Measurements from ENCODE around the gene PRELID3B.

DNA sequence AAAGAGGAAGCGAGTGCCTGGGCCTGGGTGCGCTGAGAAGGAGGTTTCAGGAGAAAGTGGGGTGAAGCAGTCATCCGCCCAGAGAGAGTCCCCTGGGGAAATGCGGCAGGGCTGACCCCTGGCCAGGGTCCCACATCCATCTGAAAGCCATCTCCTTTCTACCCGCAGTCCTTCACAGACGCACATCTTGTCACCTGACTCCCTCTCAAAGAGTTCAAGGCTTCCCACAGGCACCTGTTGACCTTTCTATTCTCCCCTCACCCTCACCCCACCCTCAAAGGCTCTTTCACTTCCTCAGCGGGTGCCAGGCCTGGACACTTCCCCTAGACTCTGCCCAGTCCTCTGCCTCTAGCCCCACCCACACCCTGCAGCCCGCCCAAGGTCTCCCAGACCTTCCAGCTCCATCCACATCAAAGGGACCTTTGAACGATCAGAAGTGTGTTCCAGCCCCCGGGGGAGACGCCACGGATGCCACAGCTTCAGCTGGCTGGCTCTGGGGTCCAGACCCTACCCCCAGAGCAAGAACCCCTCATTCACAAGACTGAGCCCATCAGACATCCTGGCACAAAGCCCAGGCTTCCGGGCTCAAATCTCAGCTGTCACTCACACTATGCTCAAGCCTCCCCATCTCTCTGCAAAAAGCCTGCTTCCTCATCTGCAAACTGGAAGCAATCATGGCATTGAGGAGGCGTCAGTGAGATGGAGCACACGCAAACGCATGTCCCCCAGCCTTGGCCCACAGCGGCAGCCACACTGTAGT lies 37.6 kb downstream of the PRELID3B start:
- TF ChIP-seq TAF1 (IDR thresholded peaks at IDR 0.05; ENCODE audit: low read depth, low read length) = no peak
- no peak for TF ChIP-seq CTCF (IDR thresholded peaks at IDR 0.05; ENCODE audit: control extremely low read depth in 1 of 3, insufficient read depth in 1 of 3, low read depth in 1 of 3, low read length in 3 of 3)
- TF ChIP-seq POLR2AphosphoS5 (IDR thresholded peaks at IDR 0.05; ENCODE audit: low read depth, low read length) = no peak
- TF ChIP-seq POLR2A (IDR thresholded peaks at IDR 0.05; ENCODE audit: control extremely low read depth in 1 of 2, low read depth in 2 of 2, low read length in 2 of 2) = no peak
- no peak for TF ChIP-seq RFX5 (IDR thresholded peaks at IDR 0.05; ENCODE audit: borderline replicate concordance, low read depth, low read length)
- TF ChIP-seq USF2 (IDR thresholded peaks at IDR 0.05; ENCODE audit: low read length) = no peak
- no peak for TF ChIP-seq MAFK (IDR thresholded peaks at IDR 0.05; ENCODE audit: low read depth, low read length)
- TF ChIP-seq JUND (IDR thresholded peaks at IDR 0.05; ENCODE audit: low read length) = no peak
- TF ChIP-seq KDM5A (IDR thresholded peaks at IDR 0.05; ENCODE audit: low read length) = no peak
- TF ChIP-seq SP1 (IDR thresholded peaks at IDR 0.05; ENCODE audit: low read depth, low read length) = no peak
